Lung (tissue), 12 donors: Measurements from ENCODE around the gene FRS2. TPM values are rescaled to one million over a fixed set of nuclear protein-coding genes. Genes with fewer than 3 reads are reported as not detected.
A peak's percentile ranks its signal among the peaks of the same experiment; 100 is the strongest.

ENCODE experiments used
- ATAC-seq: fragments of 200-7000 bp; cut with Tn5 transposase; one replicate; pipeline ENCODE4 v1.9.1; 2020; ENCODE audit warnings: moderate number of reproducible peaks; ENCODE audit not compliant: insufficient read depth, low FRiP score
- DNase-seq, 3 donors: peaks; one replicate each; pipeline ENCODE4 v3.0.0-alpha.2; 2013 to 2017
- H3K27ac ChIP-seq, 2 donors: one replicate each; pipeline ENCODE4 v1.5.1; 2013; ENCODE audit warnings: mild to moderate bottlenecking in 2 of 2, moderate library complexity in 2 of 2, control low read depth in 1 of 2, inconsistent platforms in 1 of 2, low read depth in 1 of 2, low read length in 1 of 2
- H3K27me3 ChIP-seq, 3 donors: one replicate each; pipeline ENCODE4 v1.5.1; 2013; ENCODE audit warnings: low read length in 2 of 3; ENCODE audit not compliant: control insufficient read depth in 3 of 3, insufficient read depth in 3 of 3
- H3K36me3 ChIP-seq, 4 donors: one replicate each; pipeline ENCODE4 v1.5.1; 2013; ENCODE audit warnings: low read length in 4 of 4, mild to moderate bottlenecking in 1 of 4, moderate library complexity in 1 of 4; ENCODE audit not compliant: control insufficient read depth in 4 of 4, insufficient read depth in 4 of 4
- H3K4me1 ChIP-seq, 5 donors: one replicate each; pipeline ENCODE4 v1.5.1; 2013; ENCODE audit warnings: low read length in 5 of 5, mild to moderate bottlenecking in 2 of 5, moderate library complexity in 1 of 5; ENCODE audit not compliant: control insufficient read depth in 5 of 5, insufficient read depth in 5 of 5
- H3K4me3 ChIP-seq: one replicate; pipeline ENCODE4 v1.5.1; 2013; ENCODE audit warnings: mild to moderate bottlenecking, control low read depth, moderate library complexity
- H3K9ac ChIP-seq, 2 donors: one replicate each; pipeline ENCODE4 v1.5.1; 2013; ENCODE audit warnings: low read length in 2 of 2, control low read depth in 1 of 2; ENCODE audit not compliant: insufficient read depth in 1 of 2
- H3K9me3 ChIP-seq, 4 donors: one replicate each; pipeline ENCODE4 v1.5.1; 2013; ENCODE audit warnings: low read length in 3 of 4, mild to moderate bottlenecking in 1 of 4, moderate library complexity in 1 of 4; ENCODE audit not compliant: control insufficient read depth in 4 of 4, insufficient read depth in 3 of 4
- CTCF ChIP-seq: IDR thresholded peaks from 2 replicates; pipeline ENCODE4 v1.5.1; 2012; ENCODE audit warnings: mild to moderate bottlenecking; ENCODE audit errors: control extremely low read depth, extremely low read depth
- whole genome bisulfite sequencing, 2 donors: extraction: QIAGEN DNeasy Blood & Tissue Kit; methylation state at CpG; one replicate each; pipeline ENCODE4 v1.1.7; 2013; 5-methylcytosine and 5-hydroxymethylcytosine counted together
- polyA plus RNA-seq, 2 donors: library from polyadenylated mRNA; stranded (reverse); fragments of 200-250 nt; gene quantifications; one replicate each; pipeline ENCODE4 v1.2.1, GENCODE V29; 2013
- total RNA-seq, 2 donors: library from RNA; depleted of rRNA in 1 of 2; stranded (reverse); fragments of >200 nt in 1 of 2; gene quantifications; one replicate each; pipeline ENCODE4 v1.2.1, GENCODE V29; 2014 to 2021
- donor health status: control.
- donor health status: control.
- donor health status: Bipolar disorder and iron deficiency.
- donor health status: healthy.
- donor health status: DM: yes; HTN: yes; CAD: no.

The FRS2 gene
- total and polyA plus RNA-seq, 4 donors = 4.7 to 66.7 (median 20.1) TPM

GRCh38 chr12:69438539-69438938 lies 31.6 kb upstream of the FRS2 start:
- no peak overlapping the region for H3K4me3 ChIP-seq
- no peaks in the 10 kb centered on the region for H3K36me3 ChIP-seq
- DNase-seq (no peak), ATAC-seq (no peak)
- no peak for TF ChIP-seq CTCF
- H3K27me3 ChIP-seq = no peaks in the 10 kb centered on the region
- no peaks in the 10 kb centered on the region for H3K9me3 ChIP-seq
- peaks cover 0 to 11% (median 0%) of the 10 kb centered on the region in 5 donors for H3K4me1 ChIP-seq
- no peak overlapping the region for H3K27ac ChIP-seq
- 91 to 94% methylated on average over 3 of the region's 3 CpGs for WGBS, 2 donors
- H3K9ac ChIP-seq = no peak overlapping the region

GRCh38 chr12:69440016-69440415 lies 30.2 kb upstream of the FRS2 start:
- 82 to 93% methylated on average over 3 of the region's 3 CpGs for WGBS, 2 donors
- ATAC-seq = no peak
- H3K27ac ChIP-seq = no peak overlapping the region

GRCh38 chr12:69440886-69441285 lies 29.3 kb upstream of the FRS2 start:
- no peak for ATAC-seq
- Histone ChIP-seq H3K36me3 (no peaks in the 10 kb centered on the region), H3K27me3 (no peaks in the 10 kb centered on the region), H3K9ac (no peak overlapping the region), H3K27ac (no peak overlapping the region), H3K4me3 (no peak overlapping the region), H3K4me1 (peaks cover 0 to 11% (median 0%) of the 10 kb centered on the region in 5 donors), H3K9me3 (no peaks in the 10 kb centered on the region)
- DNase-seq = no peak
- WGBS, 2 donors = 78 to 84% methylated on average over 2 of the region's 2 CpGs
- TF ChIP-seq CTCF = no peak

More at GRCh38 chr12:69440016-69440415, 30.2 kb upstream of the FRS2 start:
- peak; percentile 14 to 64 (median 28) for DNase-seq
- Histone ChIP-seq H3K27me3 (no peaks in the 10 kb centered on the region), H3K9me3 (no peaks in the 10 kb centered on the region), H3K4me3 (no peak overlapping the region), H3K36me3 (no peaks in the 10 kb centered on the region), H3K9ac (no peak overlapping the region), H3K4me1 (peaks cover 0 to 11% (median 0%) of the 10 kb centered on the region in 5 donors)
- no peak for TF ChIP-seq CTCF

GRCh38 chr12:69442894-69443293 lies 27.3 kb upstream of the FRS2 start:
- no peak for ATAC-seq
- no peak overlapping the region for H3K27ac ChIP-seq
- DNase-seq = no peak
- 75 to 91% methylated on average over 3 of the region's 3 CpGs for WGBS, 2 donors
- no peaks in the 10 kb centered on the region for H3K36me3 ChIP-seq
- no peaks in the 10 kb centered on the region for H3K9me3 ChIP-seq
- no peak overlapping the region for H3K9ac ChIP-seq
- no peak overlapping the region for H3K4me3 ChIP-seq
- H3K27me3 ChIP-seq = no peaks in the 10 kb centered on the region
- no peak for TF ChIP-seq CTCF
- H3K4me1 ChIP-seq = peaks cover 0 to 11% (median 0%) of the 10 kb centered on the region in 5 donors
